ENCODE results near the gene NOBOX.
A peak's percentile ranks its signal among the peaks of the same experiment; 100 is the strongest.
"Not testable (repeated sequence)": the region's sequence is repeated elsewhere in the genome, so short reads cannot be mapped to it uniquely, and the experiment has no call there.

Gene NOBOX

GRCh38 chr7:144403649-144404061, at the start of gene NOBOX:
Gene NOBOX (minus strand): TSS chr7:144403693.
- DNase-seq: no peak

GRCh38 chr7:144452064-144452463, 48.6 kb upstream of the NOBOX start:
- no peak for DNase-seq

GRCh38 chr7:144445590-144445989, 42.1 kb upstream of the NOBOX start:
- DNase-seq: no peak

DNA sequence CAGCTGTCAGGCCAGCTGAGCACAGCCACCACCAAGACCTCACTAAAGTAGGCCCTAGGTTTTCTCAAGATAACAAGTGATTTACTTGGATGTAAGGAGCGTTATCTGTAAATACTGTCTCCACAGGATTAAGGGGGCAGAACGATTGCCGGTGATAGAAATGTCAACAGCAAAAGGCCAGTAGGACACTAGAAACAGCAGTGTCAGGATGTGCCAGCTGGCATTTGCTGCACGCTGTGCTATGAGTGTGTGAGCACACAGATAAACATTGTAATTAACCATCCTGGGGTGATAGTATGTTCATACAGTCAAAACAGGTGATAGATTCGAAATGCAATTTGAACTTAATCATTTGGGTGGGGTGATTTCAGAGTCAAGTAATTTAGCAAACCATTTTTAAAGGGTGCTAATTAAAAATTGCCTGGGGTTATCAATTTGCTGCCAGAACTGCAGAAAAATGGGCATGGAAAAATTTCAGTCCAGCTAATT, 36.3 kb upstream of the NOBOX start:
- no peak for DNase-seq

DNA sequence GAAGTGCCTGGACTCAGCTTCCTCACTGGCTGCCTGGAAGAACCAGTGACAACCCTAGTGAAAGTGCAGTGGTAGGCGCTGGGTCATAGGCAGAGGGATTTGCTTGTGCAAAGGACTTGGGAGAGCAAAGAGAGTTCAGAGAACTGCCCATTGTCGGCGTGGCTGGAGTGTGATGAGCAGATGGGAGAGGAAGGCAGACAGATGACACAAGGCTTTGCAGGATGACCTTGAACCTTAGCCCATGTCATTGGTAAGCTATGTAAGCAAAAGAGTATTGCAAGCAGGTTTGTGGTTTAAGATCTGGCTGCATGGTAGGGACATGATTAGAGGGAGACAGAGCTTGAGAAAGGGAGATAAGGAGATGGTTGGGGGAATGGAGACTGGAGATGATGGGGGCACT, 35.3 kb upstream of the NOBOX start:
- no peak for DNase-seq

- peak in 2 of 14 donors; percentile 0 to 1 for DNase-seq
These were observed 34.1 kb upstream of the NOBOX start for GRCh38 chr7:144437370-144438191.

- no peak for DNase-seq
These were observed 33.0 kb upstream of the NOBOX start for GRCh38 chr7:144436500-144436899.

GRCh38 chr7:144428431-144428830, 24.9 kb upstream of the NOBOX start:
- no peak for DNase-seq

- DNase-seq: not testable (repeated sequence)
These were observed 24.0 kb upstream of the NOBOX start for GRCh38 chr7:144427539-144427938.

DNA sequence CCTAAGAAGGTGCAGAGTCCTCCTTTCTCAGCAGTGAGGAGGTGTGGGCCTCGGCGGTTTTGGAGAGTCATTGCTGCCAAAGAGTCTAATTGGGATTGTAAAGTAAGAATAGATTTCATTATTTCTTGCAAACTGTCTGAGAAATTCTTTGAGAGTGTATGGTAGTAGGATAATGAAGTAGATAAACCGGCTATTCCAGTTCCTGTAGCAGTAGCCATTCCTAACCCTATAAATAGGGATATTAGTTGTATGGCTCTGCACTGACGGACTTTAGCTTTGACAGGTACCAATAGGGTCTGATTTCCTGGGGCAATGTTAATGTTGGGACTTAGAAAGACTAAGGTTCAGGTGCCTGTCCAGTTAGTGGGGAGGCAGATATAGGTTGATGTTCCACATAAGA, 15.4 kb upstream of the NOBOX start:
- not testable (repeated sequence) for DNase-seq

DNA sequence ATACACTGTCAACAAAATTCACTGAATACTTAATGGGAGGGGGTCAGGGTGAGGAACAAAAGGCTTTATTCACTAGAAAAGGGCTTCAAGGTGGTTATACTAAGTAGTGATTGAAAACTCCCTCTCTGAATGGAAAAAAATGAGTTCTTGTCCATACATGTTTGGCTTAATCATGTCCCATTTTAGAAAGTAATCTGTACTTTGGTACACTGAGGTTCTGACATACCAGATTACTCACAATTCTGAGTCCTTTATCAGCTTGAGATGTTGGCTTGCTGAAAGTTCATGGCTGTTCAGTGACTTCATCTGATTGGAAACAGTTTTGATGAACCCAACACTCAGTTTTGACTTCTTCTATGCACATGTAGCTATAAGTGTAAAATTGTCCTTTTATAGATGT, 12.8 kb upstream of the NOBOX start:
- DNase-seq: no peak

GRCh38 chr7:144415858-144416257, 12.4 kb upstream of the NOBOX start:
- no peak for DNase-seq

DNA sequence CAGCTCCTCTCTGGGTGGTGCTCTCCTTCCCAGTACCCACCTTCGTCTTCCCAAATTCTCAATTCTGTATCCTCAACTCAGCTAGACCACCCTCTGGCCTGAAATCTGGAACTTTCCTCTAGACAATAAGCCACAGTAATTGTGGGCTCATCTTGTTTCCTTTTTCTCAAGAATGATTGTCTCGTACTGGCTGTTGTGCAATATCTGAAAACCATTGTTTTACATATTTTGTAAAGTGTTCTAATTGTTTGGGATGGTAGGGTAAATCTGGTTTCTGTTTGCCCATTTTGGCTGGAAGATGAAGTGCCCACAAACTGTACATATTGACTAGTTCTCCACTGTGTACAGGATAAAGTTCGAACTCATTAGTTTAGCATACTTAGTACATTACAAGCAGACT, 11.3 kb upstream of the NOBOX start:
- no peak for DNase-seq

GRCh38 chr7:144410441-144410840, 6.9 kb upstream of the NOBOX start:
- no peak for DNase-seq

DNA sequence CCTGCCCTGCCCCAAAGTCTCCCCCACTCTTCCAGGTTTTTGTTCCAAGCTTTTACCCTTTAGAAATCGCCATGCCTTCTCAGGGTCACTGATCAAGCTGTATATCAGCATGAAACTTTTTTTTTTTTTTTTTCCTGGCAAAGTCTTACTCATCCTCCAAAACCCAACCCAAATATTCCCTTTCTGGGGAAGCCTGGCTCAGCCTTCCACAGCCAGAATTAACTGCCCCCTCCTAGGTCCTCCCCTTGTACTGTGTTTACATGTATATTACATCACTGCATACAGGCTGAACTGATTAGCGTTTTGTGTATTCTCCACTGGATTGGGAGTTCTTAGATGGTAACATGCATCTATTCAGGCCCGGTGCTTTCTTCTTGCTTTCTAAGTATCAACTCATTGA, 4.6 kb upstream of the NOBOX start:
- DNase-seq: no peak

- no peak for DNase-seq
These were observed 3.9 kb upstream of the NOBOX start for GRCh38 chr7:144407266-144407931.

DNA sequence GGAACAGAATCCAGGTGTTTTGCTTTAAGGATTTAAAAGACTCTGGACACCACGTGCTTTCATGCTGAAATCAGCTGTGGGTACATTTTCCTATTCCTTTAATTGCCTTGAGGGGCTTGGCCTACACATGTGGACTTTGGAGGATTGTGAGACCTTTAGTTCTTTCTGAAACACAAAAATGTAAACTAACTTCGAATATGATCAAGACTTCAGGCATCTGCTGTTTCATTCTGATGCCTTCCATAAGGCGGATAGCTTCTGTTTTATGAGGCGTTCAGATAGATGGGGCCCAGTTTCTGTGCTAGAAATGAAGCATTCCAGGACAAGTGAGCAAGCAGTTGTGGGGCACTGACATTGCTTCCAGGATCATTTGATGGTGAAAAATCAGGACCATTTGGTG, 1.5 kb upstream of the NOBOX start:
- no peak for DNase-seq

DNA sequence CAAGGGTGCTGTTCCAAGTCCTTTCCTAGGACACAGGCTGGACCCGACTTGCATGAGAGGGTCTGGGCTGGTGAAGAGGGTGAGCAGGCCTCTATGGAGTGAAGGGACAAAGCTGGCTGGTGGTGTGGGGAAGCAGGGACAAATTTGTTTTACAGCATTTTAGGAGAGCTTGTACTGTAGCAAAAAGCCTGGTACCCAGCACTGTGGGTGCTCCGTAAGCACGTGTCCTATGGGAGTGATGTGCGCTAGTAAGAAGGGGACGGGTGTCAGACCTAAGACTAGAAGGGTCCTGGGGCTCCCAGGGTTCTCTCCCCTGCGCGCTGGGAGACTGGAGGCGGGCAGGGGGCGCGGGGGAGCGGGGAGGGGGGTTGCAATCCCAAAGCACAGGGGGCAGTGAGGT, 391 bp downstream of the NOBOX start:
- DNase-seq: no peak

DNA sequence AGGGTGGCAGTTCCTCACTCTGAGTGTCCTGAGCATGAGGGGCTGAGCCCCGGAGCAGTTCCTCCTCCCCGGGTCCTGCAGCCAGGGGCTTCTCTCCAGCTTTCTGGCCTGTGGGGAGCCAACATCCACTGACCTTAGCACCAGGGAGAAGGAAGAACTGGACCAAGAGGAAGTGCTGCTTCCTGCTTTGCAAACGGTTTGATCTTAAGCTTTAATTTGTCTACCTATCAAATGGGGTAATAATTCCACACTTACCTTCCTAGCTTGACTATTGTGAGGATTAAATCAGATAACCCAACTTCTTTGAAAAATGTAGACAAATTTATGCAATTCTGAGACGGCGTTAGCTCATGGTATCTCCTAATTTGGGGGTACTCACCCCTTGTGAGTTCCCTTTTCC, 2.0 kb downstream of the NOBOX start:
- no peak for DNase-seq

GRCh38 chr7:144399946-144400345, 3.5 kb downstream of the NOBOX start:
- DNase-seq: no peak

DNA sequence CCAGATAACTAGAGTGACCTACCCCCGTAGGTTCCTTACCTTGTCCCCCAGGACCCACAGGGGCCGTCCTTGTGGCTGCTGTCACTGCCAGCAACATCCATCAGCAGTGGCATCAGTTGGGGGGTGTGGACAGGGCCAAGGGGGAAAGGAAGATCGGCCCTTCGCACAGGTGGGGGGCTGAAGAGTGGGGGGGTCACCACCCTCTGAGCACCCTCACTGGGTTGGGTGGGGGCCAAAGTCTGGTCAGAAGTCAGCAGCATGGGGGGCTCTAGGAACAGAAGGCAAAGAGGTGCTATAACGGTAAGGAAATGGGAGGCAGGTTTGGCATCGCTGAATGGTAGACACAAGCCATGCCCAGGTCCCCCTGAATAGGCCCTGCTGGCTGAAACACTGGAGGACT, 4.6 kb downstream of the NOBOX start:
- DNase-seq: no peak

DNA sequence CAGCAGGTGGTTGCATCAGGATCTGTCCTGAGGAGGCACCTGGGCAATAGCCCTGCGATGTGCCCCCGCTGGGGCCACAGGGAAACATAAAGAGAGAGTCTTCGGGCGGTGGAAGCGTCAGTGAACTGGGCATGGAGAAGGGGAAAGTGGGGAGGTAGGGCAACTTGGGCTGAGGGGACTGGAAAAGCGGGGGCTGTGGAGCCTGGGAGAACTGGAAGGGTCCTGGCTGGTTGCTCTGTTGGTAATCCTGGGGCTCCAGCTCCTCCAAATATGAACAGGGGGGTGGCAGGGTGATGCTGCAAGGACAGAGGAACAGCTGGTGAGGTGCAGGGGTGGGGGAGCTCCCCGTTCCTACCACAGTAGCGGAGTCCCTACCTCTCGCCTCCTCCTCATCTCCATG, 5.2 kb downstream of the NOBOX start:
- DNase-seq: no peak

DNA sequence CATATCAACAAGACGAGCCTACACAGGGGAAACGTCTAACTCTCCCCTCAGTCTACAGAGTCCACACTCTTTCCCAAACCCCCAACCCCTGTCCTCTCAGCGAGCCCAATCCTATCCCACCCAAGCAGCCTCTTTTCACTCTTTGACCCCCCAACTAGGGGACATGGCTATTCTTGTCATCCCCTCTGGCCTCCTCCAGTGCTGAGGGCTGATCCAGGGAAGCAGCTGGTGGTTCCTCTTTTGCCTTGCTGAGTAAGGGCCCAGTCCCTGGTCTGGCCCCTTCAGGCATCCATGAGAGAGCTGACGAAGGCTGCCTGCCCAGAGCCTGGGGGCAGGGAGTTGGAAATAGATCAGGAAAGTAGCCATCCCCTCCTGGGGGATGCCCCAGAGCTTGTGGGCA, 6.4 kb downstream of the NOBOX start:
- DNase-seq: no peak

- DNase-seq: peak in 5 of 14 donors; percentile 9 to 41 (median 20)
These were observed 11.7 kb downstream of the NOBOX start for GRCh38 chr7:144391823-144392255.

Data from C1 segment of cervical spinal cord (tissue), 14 donors.